Left hindlimb (tissue), 1 donor: Measurements from ENCODE around the gene MEIOSIN.
A peak's percentile ranks its signal among the peaks of the same experiment; 100 is the strongest.
"Not testable (repeated sequence)": the region's sequence is repeated elsewhere in the genome, so short reads cannot be mapped to it uniquely, and the experiment has no call there.

Source experiments
- DNase-seq: peaks from one replicate; pipeline ENCODE4 v3.0.0-alpha.2; 2018

The MEIOSIN gene

DNA sequence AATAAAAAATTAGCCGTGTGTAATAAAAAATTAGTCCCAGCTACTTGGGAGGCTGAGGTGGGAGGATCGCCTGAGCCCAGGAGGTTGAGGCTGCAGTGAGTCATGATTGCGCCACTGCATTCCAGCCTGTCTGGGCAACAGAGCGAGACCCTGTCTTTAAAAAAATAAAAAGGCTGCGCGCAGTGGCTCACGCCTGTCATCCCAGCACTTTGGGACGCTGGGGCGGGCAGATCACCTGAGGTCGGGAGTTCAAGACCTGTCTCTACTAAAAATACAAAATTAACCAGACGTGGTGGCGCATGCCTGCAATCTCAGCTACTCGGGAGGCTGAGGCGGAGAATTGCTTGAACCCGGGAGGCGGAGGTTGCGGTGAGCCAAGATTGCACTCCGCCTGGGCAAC is 4.6 kb upstream of the MEIOSIN start:
- DNase-seq = not testable (repeated sequence)

DNA sequence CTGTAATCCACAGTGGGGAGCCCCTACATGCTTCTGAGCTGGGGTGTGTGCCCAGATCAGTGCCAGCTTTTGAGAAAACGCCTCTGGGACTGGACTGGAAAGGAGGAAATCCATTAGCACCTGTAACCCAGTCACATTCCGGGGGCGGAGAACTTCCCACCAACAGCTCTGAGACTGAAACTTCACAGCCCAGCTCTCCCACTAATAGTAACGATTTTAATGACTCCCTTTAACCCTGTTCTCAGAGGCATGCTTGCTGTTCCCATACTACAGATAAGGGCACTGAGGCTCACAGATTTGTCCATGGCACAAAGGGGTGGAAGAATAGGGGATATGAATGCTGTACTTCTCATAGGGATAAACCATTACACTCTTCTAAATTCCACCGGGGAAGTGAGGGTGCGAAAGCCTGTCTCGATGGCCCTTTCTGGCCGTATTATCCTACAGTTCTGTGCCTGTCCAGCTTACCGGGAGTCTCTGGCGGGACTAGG is 3.4 kb upstream of the MEIOSIN start:
- no peak for DNase-seq

DNA sequence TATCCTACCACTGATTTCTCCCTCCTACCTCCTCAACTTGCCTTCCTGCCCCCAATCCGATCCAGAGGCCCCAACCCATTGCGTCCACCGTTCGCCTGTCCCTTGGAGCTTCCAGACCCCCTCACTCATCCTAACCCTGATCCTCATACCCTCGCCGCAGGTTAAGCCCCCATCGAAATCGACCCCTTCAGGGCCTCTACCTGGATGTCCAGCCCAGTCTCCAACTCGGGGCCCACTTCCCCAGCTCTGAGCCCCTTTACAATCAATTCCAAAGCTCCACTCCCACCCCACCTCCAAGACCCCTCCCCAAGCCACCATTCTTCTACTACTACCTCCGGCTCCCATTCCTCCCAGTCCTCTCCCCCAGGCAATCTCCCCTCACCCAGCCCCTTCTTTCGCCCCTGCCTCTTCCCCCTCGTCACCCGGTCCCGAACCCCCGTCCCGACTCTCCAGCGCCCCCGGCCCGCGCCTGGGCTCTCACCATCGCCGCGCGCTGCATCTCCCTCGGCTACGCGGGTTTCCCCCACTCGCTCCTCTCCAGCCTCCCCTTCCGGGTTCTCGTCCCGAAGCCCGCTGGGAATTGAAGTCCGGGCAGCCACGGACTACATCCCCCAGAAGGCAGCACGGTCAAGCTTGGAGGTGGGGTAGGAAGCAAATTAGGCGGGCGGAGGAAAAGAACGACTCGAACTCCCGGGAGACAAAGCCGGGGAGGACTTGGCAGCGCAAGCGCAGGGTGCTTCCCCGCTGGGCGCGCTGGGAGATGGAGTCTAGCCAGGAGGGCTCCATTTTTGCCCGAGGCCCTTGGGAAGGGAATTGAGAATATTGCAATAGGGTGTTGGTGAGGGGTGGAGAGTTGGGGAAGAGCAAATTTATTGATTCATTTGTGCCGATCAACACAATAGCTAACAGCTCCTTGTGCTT is 2.6 kb upstream of the MEIOSIN start, which contains the start of gene FBXO46:
TSS of gene FBXO46 (minus strand) at position 529 of the 921 bp plus-strand sequence. CDS start 17,401 bp downstream, outside the sequence.
- DNase-seq = peak; percentile 98

DNA sequence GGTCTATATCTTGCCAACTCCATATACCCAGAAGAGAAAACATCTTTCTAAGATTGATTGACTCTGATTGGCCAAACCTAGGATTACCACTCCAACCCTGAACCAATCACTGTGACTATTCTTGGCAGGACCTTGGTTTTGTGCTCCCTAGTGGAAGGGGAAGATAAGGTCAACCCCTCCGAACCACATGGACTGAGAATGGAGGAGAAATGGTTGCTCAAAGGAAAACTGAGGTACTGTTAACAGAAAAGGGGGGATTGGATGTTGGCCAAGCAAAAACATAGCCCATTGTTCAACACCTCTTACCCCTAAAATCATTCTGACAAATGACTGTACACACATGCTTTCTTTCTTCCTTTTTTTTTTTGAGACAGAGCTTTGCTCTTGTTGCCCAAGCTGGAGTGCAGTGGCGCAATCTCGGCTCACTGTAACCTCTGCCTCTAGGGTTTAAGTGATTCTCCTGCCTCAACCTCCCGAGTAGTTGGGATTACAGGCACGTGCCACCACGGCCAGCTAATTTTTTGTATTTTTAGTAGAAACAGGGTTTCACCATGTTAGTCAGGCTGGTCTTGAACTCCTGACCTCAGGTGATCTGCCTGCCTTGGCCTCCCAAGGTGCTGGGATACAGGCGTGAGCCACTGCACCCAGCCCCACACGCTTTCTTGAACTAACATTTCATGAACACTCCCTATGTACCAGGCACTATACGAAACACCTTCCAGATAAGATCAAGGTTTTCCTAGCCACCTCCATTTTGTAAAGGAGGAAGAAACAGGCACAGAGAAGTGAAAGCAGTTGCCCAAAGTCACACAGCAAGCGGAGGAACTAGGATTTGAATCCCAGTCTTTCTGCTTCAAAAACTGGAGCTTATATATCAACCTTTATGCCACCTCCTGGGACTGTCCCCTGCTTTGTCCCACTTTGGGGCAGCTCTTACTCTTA is 6.5 kb downstream of the MEIOSIN start:
- DNase-seq = no peak

DNA sequence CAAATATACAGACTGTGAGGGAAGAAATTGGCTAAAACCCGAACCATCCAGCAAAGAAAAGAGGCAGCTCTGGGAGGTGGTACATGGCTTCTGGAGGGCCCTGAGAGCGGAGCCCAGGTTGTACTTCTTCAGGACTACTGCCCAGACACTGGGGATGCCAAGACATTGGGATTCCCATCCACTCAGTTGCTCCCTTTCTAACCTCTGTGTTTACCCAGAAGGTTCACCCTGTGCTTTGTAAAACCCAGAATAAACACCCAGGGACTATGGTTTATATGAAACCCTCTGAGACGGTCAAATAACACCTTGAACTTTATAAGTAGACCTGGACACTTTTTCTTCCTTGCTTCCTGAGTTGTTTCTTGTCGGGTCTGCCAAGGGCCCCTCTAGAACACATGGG is 9.7 kb downstream of the MEIOSIN start:
- DNase-seq = no peak

DNA sequence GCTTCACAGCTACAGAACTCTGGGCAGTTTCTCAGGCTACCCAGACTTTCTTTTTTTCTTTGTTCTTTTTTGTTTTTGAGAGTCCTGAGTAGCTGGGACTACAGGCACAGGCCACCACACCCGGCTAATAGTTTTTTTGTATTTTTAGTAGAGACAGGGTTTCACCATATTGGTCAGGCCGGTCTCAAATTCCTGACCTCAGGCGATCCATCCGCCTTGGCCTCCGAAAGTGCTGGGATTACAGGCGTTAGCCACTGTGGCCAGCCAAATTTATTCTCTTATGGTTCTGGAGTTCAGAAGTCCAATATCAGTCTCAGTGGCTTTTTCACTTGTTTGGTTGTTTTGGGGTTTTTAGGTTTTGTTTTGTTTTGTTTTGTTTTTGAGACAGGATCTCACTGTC is 12.4 kb downstream of the MEIOSIN start:
- DNase-seq = no peak

DNA sequence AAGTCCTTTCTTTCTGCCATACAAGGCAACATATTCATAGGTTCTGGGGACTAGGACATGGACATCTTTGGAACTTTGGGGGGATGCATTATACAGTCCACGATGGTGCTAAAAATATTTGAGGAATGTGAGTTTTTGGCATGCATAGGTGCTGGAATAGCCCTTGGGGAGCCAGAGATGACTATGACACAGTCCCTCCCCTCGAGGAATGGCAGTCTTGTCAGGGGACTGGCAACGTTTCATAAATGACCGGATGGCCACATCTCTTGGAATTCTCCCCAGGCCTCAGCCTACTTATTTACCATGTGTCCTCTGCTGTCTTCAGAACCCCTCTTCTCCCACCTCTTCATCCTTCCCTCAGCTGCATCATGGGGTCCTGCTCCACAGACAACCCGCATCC is 13.6 kb downstream of the MEIOSIN start:
- DNase-seq = no peak

DNA sequence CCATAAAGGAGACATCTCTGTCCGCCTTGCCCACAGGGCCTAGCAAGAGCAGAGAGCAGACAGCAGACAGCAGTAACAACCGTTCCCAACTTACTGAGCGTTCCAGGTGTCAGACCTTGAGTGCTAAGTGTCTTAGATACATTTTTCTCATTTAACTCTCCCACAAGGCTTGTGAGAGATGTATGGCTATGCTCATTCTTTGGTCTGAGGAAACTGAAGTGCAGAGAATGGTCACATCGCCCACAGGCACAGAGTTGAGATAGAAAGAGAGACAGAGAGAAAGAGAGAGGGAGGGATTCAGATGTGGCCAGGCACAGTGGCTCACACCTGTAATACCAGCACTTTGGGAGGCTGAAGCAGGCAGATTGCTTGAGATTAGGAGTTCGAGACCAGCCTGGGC is 14.3 kb downstream of the MEIOSIN start:
- no peak for DNase-seq

DNA sequence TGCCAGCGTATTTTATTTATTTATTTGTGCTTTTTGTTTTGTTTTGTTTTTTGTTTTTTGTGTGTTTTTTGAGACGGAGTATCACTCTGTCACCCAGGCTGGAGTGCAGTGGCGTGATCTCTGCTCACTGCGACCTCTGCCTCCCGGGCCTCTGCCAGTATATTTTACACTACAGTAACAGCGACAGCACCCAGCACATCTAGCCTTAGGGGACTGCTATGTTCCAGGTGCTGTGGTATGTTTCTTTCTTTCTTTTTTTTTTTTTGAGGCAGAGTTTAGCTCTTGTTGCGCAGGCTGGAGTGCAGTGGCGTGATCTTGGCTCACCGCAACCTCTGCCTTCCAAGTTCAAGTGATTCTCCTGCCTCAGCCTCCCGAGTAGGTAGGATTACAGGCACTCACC is 18.2 kb downstream of the MEIOSIN start:
- not testable (repeated sequence) for DNase-seq

DNA sequence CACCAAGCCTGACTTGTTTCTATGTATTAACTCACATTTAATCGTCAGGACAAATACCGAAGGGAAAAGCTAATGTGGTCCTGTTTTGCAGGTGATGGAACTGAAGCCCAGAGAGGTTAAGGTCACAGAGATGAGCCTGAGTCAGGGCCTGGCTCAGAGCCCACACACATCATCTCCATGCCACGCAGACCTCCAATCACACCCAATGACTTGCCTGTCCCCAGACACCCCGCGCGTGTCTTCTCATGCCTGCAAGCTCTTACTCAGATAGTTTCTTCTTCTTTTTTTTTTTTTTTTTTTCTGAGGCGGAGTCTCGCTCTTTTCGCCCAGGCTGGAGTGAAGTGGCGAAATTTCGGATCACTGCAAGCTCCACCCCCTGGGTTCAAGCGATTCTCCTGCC is 19.4 kb downstream of the MEIOSIN start:
- peak; percentile 8 for DNase-seq

DNA sequence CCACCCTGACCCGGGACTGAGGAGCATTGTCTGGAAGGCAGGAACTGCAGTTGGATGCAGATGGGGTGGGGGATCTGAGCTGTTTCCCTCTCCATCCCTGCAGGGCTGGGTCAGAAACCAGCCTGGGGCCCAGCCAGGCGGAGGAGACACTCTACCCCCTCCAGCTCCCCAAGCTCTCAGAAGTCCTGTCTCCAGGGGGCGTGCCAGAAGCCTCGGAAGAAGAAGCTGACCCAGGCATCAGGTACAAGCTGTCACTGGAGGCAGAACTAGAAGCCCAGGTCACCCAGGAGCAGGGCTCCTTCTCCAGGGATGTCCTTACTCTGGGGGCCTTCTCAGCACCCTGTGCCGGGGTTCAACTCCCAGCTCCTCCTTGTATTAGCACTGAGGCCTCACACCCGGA is 20.3 kb downstream of the MEIOSIN start:
- DNase-seq = no peak

DNA sequence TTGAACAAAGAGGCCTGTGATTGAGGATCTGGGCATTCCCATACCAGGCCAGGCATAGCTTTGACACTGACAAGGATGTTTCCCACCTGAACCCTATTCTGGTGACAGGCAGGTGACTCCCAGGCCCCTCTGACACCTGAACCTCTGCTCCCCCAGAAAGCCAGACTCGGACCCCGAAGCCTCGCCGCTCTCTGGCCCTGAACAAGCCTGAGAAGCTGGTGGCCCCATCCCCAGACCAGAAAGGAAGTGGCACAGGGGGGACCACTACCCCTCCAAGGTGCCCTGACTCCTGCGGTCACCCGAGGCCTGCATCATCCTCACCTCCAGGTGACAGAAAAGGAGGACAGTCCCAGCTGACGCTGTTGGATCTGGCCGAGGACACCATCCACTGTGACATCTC is 21.1 kb downstream of the MEIOSIN start:
- no peak for DNase-seq

DNA sequence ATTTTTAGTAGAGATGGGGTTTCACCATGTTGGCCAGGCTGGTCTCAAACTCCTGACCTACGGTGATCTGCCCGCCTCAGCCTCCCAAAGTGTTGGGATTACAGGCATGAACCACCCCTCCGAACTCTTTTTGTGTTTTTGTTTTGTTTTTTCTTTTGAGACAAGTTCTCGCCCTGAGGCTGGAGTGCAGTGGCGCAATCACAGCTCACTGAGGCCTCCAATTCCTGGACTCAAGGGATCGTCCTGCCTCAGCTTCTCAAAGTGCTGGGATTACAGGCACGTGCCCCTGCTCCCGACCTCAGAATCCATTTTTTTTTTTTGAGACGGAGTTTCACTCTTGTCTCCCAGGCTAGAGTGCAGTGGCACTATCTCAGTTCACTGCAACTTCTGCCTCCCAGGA is 24.5 kb downstream of the MEIOSIN start:
- no peak for DNase-seq

DNA sequence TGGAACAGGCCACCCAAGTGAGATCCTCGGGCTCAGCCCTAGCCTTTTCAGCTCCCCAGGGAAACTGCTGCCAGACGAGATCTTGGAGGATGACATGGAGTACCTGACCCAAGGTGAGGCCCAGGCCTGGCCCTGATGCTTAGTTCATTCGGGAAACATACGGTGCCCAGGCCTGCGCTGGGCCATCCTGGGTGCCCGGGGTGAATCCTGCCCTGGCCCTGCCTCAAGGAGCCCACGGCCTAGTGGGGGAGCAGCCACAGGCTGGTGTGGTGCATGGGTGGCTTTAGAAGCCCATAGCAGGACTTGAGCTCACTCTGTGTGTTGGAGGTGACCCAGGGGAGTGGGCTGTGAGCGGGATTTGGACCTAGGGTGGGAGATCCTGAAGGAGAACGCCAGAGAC is 25.7 kb downstream of the MEIOSIN start:
- no peak for DNase-seq

DNA sequence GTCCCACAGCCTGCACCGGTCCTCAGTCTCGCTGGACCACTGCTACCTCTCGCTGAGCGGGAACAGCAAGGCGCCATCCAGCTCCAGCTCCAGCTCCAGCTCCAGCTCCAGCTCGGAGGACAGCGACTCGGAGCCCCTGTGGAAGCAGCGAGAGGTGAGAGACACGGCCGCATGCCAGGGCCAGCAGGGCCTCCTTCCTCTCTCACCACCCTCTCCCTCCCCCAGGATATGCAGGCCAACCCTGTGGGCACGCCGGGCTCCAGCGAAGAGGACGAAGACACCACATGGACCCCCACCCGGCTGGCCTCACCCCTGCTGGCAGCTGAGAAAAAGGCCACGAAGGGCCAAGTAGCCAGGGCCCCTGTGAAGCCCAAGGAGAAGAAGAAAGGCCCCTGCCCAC is 28.5 kb downstream of the MEIOSIN start:
- DNase-seq = peak; percentile 27

DNA sequence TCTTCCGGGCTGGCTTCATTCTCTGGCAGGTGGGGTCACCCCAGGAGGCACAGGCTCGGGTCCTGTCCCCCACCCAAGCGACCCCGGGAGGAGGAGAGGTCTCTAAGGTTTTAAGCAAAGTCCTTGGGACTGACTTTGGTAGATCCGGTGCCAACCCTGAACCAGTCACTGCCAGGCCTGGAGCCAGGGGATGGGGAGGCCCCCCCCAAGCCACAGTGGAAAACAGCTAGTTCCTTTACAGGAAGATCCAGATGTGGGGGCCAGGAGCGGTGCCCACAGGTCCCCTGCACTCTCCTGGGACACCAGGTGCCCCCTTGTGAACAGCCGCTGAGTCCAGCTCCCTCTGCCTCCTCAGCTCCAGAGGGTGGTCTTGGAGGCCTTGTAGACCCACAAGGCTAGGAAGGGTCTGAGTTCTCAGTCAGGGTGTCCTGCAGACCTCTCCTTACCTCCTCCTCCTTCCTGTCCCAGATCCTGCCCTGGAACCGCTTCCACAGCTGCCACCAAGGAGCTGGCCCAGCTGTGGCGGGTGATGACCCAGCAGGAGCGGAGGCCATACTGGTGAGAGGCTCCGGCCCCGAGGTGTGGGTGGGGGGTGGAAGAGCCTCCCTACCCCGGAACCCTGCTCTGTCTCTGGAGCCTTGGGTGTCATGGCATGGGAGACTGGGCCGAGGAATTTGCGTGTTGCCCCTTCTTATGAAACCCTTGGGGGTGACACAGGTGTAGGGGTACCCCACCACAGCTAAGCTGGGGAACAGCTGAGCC is 29.8 kb downstream of the MEIOSIN start:
- DNase-seq = peak; percentile 32

DNA sequence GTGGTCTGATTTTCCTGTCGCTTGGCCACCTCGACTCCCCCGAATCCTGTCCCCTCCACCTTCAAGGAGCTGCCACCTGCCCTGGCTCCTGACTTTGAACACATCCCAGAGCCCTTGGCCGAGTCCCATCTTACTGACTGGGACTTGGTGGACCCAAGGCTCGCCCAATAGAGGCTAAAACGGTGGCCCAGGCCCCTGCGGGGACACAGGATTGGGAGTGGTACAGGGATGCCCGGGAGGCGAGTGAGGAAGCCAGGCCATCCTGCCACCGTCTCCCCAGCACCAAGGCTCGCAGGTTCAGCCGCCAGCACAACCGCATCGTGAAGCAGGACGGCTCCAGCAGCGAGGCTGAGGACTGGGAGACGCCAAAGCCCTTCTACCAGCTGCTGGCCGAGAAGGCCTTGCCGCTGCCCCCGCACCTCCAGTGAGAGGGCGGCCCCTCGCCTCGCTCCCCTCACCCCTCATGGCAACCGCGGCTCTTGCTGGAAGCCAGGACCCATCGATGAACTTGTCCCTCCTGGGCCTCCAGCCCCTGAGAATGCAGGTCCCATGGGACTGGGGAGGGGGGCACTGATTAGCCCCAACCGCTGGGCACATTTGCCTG is 30.6 kb downstream of the MEIOSIN start:
- peak; percentile 37 for DNase-seq

DNA sequence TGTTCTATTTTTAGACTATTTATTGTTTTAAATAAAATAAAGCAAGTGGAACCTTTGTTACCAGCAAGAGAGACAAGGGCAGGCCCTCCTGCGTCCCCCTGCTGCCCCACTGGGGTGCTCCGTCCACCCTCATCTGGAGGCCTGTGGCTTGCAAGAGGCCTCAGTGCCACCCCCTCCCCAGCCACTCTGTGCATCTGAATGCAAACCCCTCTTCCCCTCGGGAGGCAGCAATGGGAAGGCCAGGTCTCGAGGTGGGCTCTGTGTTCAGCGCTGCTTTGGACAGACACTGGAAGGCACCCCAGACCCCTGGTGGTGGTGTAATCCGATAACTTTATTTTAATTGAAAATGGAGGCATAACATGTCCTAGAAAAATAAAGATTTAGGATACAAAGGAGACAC is 31.2 kb downstream of the MEIOSIN start:
- no peak for DNase-seq

DNA sequence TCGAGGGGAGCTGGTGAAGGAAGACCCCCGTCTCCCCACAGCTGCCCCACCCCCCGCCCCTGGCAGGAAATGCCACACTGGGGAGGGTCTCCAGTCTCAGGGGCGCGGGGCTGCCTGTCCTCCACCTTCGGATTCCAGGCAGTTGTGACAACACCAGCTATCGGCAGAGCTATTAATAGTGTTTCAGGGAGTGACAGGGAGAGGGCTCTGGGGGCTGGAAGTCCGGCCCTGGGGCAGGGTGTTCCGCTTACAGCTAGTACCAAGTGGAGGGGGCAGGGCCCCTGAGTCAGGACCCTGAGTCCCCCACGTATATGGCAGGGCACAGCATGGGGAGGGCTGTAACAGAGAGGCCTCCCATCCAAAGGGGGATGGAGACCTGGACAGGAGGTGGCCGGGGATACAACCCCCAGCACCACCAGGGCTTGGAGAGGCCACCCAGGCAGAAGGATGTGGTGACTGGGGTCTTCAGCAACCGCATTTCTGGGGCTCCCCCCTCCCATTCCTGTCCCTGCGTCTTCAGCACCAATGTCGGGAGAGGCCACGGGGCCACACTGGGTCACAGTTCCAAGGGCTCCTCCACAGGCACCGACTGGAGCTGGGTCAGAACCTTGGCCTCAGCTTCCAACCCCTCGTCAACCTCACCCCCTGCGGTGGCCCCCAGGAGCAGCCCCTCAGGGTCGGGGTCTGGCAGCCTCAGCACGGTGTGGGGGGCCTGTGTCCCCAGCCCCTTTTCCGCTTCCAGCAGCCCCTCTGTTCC is 31.9 kb downstream of the MEIOSIN start:
- DNase-seq = peak; percentile 53

DNA sequence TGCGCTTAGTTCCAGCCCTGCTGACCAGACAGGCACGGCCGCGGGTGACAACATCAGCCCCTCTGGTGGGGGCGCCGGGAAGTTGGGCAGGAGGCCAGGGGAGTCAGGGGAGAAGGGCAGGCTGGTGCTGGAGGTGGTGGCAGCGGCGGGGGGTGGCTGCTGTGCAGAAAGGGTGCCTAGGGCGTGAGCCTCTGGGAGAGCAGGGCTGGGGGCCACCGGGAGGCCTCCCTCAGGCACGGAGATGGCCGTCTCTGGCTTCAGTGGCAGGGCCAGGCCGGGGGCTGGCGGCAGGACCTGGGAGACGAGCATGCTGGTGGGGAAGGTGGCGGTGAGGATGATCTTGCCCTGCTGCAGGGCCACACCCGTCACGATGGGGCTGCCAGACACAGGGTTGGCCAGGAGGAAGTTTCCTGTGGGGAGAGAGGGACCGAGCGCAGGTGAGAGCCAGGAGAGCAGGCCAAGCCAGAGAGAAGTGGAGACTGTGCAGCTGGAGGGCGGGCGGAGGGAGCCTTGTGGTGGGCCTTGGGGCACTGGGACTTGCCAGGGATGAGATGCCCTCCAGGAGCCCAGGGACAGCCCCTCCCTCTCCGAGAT is 32.6 kb downstream of the MEIOSIN start:
- DNase-seq = no peak

DNA sequence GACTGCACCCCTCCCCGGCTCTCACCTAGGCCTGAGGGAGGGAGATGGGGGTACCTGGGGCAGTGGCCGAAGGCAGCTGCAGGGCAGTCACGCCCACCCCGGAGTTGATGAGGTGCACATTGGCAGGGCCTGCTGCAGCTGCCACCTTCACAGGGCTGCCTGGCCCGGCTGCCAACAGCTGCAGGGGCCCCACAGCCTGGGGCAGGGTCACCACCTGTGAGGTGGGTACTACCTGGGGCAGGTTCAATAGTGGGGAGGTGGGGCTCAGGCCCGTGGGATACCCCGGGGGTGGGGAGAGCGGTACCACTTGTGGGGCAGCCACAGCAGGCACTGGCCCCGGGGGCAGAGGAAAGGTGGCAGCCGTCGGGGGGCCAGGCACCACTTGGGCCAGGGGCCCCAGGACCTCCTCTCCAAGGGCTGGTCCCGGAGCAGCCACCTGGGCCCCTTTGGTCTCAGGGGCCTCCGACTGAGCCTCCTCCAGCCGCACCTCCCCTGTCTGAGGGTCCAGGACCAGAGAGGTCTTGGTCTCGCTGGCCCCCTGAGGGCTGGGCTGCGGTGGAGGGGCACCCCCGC is 33.1 kb downstream of the MEIOSIN start:
- peak; percentile 49 for DNase-seq
